ENCODE data around the gene SENP1. TPM values are rescaled to one million over a fixed set of nuclear protein-coding genes. Genes with fewer than 3 reads are reported as not detected.

The SENP1 gene
- total and polyA plus RNA-seq, 4 donors: 3.5 to 30.8 (median 12.9) TPM

GRCh38 chr12:47997321-47997720, 108.6 kb downstream of the SENP1 start:
- H3K9ac ChIP-seq (ENCODE audit: insufficient read depth in 1 of 2, low read length in 2 of 2): no peak overlapping the region
- H3K27ac ChIP-seq (ENCODE audit: low read depth in 1 of 2, low read length in 1 of 2): no peak overlapping the region
- peaks cover 0 to 66% (median 46%) of the 10 kb centered on the region in 3 donors for H3K27me3 ChIP-seq (ENCODE audit: control insufficient read depth in 3 of 3, insufficient read depth in 3 of 3, low read length in 2 of 3)
- H3K4me1 ChIP-seq (ENCODE audit: control insufficient read depth in 5 of 5, insufficient read depth in 5 of 5, low read length in 5 of 5): peaks cover 2 to 44% (median 11%) of the 10 kb centered on the region in 5 donors
- ATAC-seq (ENCODE audit: insufficient read depth, low FRiP score) (no peak), DNase-seq (peak in 1 of 3 donors; percentile 3)
- TF ChIP-seq CTCF (IDR thresholded peaks at IDR 0.05; ENCODE audit: control extremely low read depth, extremely low read depth): no peak
- no peaks in the 10 kb centered on the region for H3K9me3 ChIP-seq (ENCODE audit: control insufficient read depth in 4 of 4, insufficient read depth in 3 of 4, low read length in 3 of 4)
- no peaks in the 10 kb centered on the region for H3K36me3 ChIP-seq (ENCODE audit: control insufficient read depth in 4 of 4, insufficient read depth in 4 of 4, low read length in 4 of 4)
- no peak overlapping the region for H3K4me3 ChIP-seq
- WGBS, 2 donors: 59 to 72% methylated on average over 3 of the region's 3 CpGs

GRCh38 chr12:47995981-47996401, 109.9 kb downstream of the SENP1 start:
- Histone ChIP-seq H3K27ac (ENCODE audit: low read depth in 1 of 2, low read length in 1 of 2) (no peak overlapping the region), H3K27me3 (ENCODE audit: control insufficient read depth in 3 of 3, insufficient read depth in 3 of 3, low read length in 2 of 3) (peaks cover 0 to 54% (median 35%) of the 10 kb centered on the region in 3 donors), H3K4me3 (no peak overlapping the region), H3K36me3 (ENCODE audit: control insufficient read depth in 4 of 4, insufficient read depth in 4 of 4, low read length in 4 of 4) (no peaks in the 10 kb centered on the region), H3K4me1 (ENCODE audit: control insufficient read depth in 5 of 5, insufficient read depth in 5 of 5, low read length in 5 of 5) (peaks cover 5 to 44% (median 7%) of the 10 kb centered on the region in 5 donors), H3K9ac (ENCODE audit: insufficient read depth in 1 of 2, low read length in 2 of 2) (no peak overlapping the region), H3K9me3 (ENCODE audit: control insufficient read depth in 4 of 4, insufficient read depth in 3 of 4, low read length in 3 of 4) (no peaks in the 10 kb centered on the region)
- 47 to 75% methylated on average over 4 of the region's 4 CpGs for WGBS, 2 donors
- ATAC-seq (ENCODE audit: insufficient read depth, low FRiP score) (no peak), DNase-seq (peak; percentile 93 to 99 (median 98))
- TF ChIP-seq CTCF (IDR thresholded peaks at IDR 0.05; ENCODE audit: control extremely low read depth, extremely low read depth): no peak

DNA sequence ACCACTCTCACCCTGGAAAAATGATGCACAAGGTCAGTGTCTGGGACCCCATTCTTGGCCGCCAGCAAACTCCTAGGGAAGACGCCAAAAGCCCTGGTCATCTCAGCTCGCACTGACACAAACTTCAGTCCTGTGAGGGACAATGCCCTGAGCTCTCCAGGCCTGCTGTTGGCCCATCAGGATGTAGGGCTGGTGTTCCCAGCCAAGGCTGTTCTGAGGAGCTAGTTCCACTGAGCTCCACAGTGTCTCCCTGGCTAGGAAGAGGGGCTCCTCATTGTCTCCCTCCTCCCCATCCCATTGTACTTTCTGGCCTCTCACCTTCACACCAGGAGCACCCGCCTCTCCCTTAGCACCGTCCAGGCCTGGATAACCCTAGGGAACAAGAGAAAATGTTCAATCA, 112.4 kb downstream of the SENP1 start:
- H3K27ac ChIP-seq (ENCODE audit: low read depth in 1 of 2, low read length in 1 of 2): no peak overlapping the region
- TF ChIP-seq CTCF (IDR thresholded peaks at IDR 0.05; ENCODE audit: control extremely low read depth, extremely low read depth): no peak
- H3K36me3 ChIP-seq (ENCODE audit: control insufficient read depth in 4 of 4, insufficient read depth in 4 of 4, low read length in 4 of 4): no peaks in the 10 kb centered on the region
- no peak for ATAC-seq (ENCODE audit: insufficient read depth, low FRiP score)
- WGBS, 2 donors: 93 to 94% methylated on average over 5 of the region's 5 CpGs
- H3K27me3 ChIP-seq (ENCODE audit: control insufficient read depth in 3 of 3, insufficient read depth in 3 of 3, low read length in 2 of 3): peaks cover 0 to 33% (median 13%) of the 10 kb centered on the region in 3 donors
- DNase-seq: peak in 1 of 3 donors; percentile 11
- no peak overlapping the region for H3K4me3 ChIP-seq
- peaks cover 5 to 47% (median 7%) of the 10 kb centered on the region in 5 donors for H3K4me1 ChIP-seq (ENCODE audit: control insufficient read depth in 5 of 5, insufficient read depth in 5 of 5, low read length in 5 of 5)
- H3K9ac ChIP-seq (ENCODE audit: insufficient read depth in 1 of 2, low read length in 2 of 2): no peak overlapping the region
- no peaks in the 10 kb centered on the region for H3K9me3 ChIP-seq (ENCODE audit: control insufficient read depth in 4 of 4, insufficient read depth in 3 of 4, low read length in 3 of 4)

Small RNA genes lying within 50 kb of the gene (small RNA-seq; reads per million reads assigned to genes)
- gene MIR6505 (ENCODE audit: low replicate concordance) (0.12 reads per million), gene RNU6-1203P (ENCODE audit: low replicate concordance) (not detected)

Other genes starting within 250 kb of the SENP1 start
- 10 to 100 TPM in 1 of 2 donors, 1 to 10 TPM in 1; 4.4 to 27.4 TPM for gene VDR, start 201.1 kb downstream of the SENP1 start, total RNA-seq
- gene VDR, start 201.1 kb downstream of the SENP1 start, polyA plus RNA-seq: 10 to 100 TPM in 1 of 2 donors, 1 to 10 TPM in 1; 9.1 to 19.5 TPM
- gene TMEM106C, start 142.5 kb downstream of the SENP1 start, total RNA-seq: 10 to 100 TPM; 35.1 to 53.0 TPM
- gene TMEM106C, start 142.5 kb downstream of the SENP1 start, polyA plus RNA-seq: 10 to 100 TPM; 29.3 to 33.1 TPM
- gene COL2A1, start 101.6 kb downstream of the SENP1 start, total RNA-seq: 1 to 10 TPM in 1 of 2 donors, under 1 TPM in 1; 0.15 to 8.7 TPM
- gene COL2A1, start 101.6 kb downstream of the SENP1 start, polyA plus RNA-seq: under 1 TPM in 1 of 2 donors, not detected in 1; 0.05 TPM
- 10 to 100 TPM; 37.5 to 48.9 TPM for gene PFKM, start 13.3 kb upstream of the SENP1 start, total RNA-seq
- 10 to 100 TPM; 14.0 to 23.3 TPM for gene PFKM, start 13.3 kb upstream of the SENP1 start, polyA plus RNA-seq
- 10 to 100 TPM; 34.4 to 55.1 TPM for gene ASB8, start 51.4 kb upstream of the SENP1 start, total RNA-seq
- 10 to 100 TPM; 12.0 to 19.3 TPM for gene ASB8, start 51.4 kb upstream of the SENP1 start, polyA plus RNA-seq
- gene CCDC184, start 77.6 kb upstream of the SENP1 start, total RNA-seq: 1 to 10 TPM in 1 of 2 donors, under 1 TPM in 1; 0.51 to 3.0 TPM
- gene CCDC184, start 77.6 kb upstream of the SENP1 start, polyA plus RNA-seq: 1 to 10 TPM in 1 of 2 donors, under 1 TPM in 1; 0.63 to 1.4 TPM
- not detected for gene OR10AD1, start 97.2 kb upstream of the SENP1 start, total RNA-seq
- not detected for gene OR10AD1, start 97.2 kb upstream of the SENP1 start, polyA plus RNA-seq
- 10 to 100 TPM; 23.1 to 26.8 TPM for gene ZNF641, start 244.8 kb upstream of the SENP1 start, total RNA-seq
- 10 to 100 TPM in 1 of 2 donors, 1 to 10 TPM in 1; 6.9 to 11.5 TPM for gene ZNF641, start 244.8 kb upstream of the SENP1 start, polyA plus RNA-seq